NCI-H146 treated with DMSO at 0.1 percent for 48 hours (cell line): ENCODE data around the gene DBN1.

Experiments used
- DNase-seq: peaks from one replicate; lab custom pipeline; 2025; ENCODE audit not compliant: unreplicated experiment; lab: John Stamatoyannopoulos, UW

Gene DBN1

DNA sequence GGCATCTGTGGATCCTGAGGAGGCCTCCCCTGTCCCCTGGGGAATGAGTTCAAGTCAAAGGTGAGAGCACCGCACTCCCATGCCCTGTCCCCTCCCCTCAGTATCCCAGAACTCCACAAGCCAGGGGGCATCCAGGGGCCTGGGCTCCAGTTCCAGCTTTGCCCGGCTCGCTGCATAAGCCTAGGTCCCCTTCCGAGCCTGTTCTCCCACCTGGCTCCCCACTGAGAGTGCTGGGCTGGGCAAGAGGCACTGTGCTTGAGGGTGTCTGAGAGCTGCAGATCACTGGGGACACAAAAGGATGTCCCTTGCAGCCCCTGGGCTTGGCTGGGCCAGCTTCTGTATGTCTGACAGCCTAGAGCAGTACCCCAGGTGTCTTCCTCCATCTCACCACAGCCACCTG, 31.6 kb upstream of the DBN1 start:
- no peak for DNase-seq

DNA sequence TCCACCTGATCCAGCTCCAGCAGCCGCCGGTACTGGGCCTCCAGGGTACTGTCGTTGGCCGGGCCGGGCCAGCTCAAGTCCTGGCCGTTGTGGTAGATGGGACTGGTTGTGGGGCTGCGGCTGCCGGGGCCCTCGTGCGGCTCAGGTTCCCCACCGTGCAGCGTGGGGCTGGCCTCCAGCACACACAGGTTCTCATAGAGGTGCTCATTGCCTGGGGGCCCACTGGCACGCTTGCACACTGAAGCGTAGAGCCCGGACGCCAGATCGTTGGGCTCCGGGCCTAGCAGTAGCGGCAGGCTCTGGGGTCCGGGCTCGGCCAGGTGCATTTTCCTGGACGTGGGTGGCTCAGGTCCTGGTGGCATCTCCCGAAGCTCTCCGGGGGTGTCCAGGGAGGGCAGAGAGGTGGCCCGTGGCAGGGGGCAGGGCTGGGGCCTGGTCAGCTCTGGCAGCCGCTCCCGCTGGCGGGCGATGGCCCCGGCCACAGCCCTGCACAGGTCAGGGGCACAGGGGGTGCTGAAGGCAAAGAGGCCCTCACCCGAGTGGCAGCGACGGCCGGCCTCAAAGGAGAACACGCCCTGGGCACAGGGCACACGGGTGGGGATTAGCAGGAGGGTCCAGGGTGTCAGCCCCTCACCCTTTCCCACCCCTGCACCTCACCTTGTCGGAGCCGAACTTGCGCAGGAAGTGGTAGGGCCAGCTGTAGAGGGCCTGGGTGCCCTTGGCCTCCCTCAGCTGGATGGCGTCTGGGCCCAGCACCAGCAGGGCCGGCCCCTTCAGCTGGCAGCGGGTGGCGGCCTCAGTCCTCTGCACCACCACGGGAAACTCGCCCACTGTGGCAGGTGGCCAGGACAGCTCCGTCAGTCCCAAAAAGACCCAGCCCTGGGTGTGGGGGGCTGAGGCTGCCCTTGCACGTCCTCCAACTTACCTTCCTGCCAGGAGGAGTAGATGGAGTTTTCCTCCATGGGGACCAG, 30.9 kb upstream of the DBN1 start:
- DNase-seq, result no peak

DNA sequence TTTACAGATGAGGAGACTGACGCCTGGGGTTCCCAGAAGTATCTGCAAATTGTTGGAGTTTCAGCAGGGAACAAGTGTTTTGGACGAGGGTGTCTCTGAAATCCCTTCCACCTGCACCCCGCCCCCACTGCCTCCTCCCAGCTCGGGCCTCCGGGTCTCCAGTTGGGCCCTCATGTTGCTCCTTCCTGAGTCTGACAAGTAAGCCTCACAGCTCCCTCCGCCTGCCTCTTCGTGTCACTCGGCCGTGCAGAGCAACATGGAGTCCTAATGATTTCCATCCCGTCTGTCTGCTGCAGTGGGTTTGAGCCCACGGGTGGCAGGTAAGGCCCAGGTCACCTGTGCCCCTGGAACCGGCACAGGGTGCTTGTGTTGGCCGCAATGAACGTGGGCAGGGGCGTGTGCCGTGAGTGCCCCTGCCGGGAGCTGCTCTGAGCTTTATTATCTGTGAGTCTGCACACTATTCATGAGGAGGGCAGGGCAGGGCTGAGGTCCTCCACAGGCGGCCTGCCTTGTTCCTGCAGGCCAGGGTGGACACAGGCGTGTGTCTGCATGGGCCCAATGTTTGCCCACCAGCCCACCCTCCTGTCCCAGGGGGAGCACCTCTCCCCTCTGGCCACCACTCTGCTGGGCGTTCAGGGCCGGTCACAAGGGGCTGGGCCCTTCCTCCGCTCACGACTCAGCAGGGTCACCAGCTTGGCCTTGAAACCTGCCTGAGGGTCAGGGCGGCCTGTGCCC, 30.1 kb upstream of the DBN1 start:
- DNase-seq, result no peak

DNA sequence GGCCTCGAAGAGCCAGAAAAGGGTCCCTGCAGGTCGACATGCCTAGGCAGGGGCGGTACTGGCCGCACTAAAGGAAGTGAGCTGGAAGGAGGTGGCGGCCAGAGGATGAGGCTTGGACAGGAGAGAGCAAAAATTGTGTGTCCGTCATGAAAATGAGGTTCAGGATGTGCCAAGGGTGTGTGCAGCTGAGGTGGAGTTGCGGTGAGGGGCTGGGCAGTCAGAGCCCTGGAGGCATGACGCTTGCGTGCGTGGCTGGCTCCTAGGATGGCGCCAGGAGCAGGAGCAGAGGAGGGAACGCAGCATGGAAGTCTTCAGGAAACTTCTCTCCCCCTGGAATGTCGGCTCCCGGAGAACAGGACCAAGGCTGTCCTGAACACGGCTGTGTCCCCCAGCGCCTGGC, 29.5 kb upstream of the DBN1 start:
- DNase-seq, result no peak

GRCh38 chr5:177501874-177502678, 28.6 kb upstream of the DBN1 start:
- no peak for DNase-seq

- DNase-seq, result peak; percentile 26
Measured at GRCh38 chr5:177500685-177501522, 27.5 kb upstream of the DBN1 start.

- no peak for DNase-seq
Measured at GRCh38 chr5:177499842-177500241, 26.4 kb upstream of the DBN1 start.

DNA sequence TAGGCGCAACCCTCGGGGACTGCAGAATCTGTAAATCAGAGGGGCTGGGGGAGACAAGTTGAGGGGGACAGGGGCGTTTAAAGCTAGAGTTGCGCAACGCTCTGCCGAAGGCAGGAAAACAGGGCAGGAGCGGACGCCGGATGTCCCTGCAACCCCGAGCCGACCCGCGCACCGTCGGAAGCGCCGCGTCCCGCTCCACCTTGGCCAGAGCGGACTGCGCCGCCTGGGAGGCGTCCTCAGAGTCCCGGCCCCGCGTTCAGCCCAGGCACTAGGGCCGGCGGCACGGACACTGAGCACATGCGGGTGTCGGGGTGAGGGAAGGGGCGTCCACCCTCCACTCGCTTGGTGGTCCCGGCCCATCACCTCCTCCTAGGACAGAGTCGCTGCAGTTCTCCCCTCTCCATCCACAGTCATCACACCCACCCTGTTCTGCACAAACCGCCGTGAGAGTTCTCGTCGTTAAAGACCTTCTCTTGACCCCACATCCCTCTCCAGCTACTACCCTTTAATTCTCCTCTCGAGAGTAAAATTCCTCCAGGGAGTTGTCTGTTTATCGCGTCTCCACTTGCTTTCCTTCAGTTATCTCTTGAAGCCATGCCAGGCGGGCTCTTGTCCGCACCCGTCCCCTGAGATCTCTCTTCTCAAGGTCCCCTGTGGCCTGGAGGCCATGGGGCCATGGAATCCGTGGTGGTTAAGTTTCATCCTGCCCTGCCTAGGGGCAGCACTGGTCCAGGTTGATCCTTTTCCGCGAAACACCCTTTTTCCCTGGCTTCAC, 24.8 kb upstream of the DBN1 start:
- no peak for DNase-seq

- peak; percentile 73 for DNase-seq
Measured at GRCh38 chr5:177497292-177498012, 24.0 kb upstream of the DBN1 start, which contains the start of gene PDLIM7. Gene PDLIM7, minus strand, starts transcription at chr5:177497604. Its CDS starts 1,092 bp downstream, at chr5:177496512.

GRCh38 chr5:177496727-177497291, 23.4 kb upstream of the DBN1 start:
- DNase-seq, result peak; percentile 17

DNA sequence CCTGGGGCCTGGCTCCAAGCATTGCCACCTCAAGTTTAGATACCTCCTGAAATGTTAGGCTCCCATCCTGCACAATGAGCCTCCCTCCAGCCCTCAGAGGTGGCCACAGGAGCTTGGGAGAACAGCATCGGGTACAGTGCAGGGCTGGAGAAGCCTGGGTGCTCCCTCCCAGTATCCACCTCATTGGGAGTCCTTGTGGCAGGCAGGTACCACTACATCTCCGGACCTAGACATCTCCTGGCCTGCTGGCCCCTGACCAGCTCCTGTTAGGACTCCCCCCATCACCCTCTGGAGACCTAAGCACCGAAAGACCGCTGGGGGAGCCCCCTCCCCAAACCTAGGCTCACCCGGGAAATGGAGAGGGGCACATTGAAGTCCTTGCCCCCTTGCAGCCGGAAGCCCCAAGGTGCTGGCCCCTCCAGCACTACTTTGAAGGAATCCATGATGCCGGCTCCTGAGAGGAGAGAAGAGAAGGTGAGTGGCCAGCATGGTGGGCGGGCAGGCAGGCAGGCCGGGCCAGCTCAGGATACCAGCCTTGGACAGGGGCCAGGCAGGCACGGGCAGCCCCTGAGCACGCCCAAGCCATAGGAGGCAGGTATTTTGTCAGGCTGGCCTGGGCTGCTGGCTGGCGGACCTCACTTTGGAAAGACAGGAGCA, 22.8 kb upstream of the DBN1 start:
- no peak for DNase-seq

- no peak for DNase-seq
Measured at GRCh38 chr5:177495243-177496060, 22.0 kb upstream of the DBN1 start.

DNA sequence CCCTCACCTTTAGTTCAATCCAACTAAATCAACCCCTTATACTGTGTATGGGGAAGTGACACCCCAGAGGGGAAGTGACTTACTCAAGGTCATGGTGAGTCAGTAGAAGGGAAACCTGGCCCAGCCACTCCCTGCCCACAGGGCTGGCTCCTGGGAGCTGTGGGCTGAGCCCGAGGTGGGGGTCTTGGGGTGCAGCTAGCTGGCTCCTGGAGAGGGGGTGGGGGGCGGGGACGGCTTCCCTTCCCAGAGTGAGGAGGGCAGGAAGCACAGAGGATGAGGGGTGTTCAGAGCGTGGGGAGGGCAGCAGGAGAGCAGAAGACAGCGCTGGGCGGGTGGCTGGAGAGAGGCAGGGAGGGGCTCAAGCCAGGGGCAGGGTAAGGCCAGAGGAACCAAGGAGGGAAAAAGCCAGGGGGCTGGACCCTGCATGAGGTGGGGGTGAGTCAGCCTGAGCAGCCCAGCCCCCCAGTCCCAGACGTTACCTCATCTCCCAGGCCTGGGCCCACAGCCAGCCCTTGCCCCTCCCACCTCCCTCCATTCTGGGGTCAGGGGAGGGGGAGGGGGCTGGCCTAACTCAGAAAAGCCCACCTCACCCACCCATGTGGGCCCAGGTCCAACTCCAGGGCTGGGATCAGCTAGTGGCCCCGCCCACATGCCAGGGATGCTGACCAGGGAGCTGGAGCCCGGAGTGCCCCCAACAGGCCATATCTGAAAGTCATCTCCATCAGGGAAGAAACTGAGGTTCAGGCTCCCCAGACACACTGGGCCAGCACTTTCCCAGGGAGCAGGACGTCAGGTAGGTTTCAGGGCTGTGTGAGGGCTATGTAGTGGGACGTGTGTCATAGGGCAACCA, 21.1 kb upstream of the DBN1 start:
- DNase-seq, result no peak

- no peak for DNase-seq
Measured at GRCh38 chr5:177493795-177494345, 20.4 kb upstream of the DBN1 start.

DNA sequence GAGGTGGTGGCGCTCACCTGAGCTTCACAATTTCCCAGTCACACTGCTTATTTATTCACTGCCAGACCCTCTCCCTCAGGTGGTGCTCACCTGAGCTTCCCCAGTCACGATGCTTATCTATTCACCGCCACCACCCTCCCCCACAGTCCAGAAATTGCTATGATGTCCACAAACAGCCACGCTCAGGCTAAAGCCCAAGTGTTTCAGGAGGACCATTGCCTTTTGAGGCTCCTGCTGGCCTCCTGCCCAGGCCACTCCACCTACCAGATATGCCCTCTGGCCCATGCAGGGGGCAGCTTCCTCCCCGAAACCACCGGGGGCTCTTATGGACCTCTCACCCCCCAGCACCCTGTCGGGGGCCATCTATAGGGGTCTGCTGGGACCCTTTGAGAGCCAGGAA, 19.4 kb upstream of the DBN1 start:
- no peak for DNase-seq
